ENCODE data around the gene GNAQ. TPM values are rescaled to one million over a fixed set of nuclear protein-coding genes. Genes with fewer than 3 reads are reported as not detected.

GNAQ gene
- total and polyA plus RNA-seq, 2 of the 13 experiments (the other 11 are each of a cell fraction or from before 2014, with no cell fraction given): 16.5 to 17.7 TPM

DNA sequence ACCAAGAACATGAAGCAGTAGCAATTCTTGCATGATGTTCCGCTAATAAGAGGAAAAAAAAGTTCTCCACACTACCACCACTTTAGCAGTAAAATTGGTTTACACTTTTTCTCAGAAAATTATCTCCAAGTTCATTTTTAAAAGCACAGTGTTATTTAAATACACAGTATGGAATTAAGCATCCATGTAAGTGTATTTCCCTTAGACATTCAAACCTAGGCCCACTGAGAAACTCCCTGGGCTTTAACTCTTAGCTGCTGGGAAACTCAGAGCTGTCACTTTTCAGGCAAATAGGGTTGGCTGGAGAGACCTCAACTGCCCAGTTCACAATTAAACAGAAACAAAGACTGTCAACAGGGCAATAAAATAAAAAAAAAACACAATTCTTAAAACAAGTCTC is 2.7 kb downstream of the GNAQ start:
- WGBS (ENCODE audit: low lambda C conversion rate): 94% methylated on average over 1 of the region's 1 CpG
- Histone ChIP-seq H4K20me1 (ENCODE audit: insufficient read depth, low read length) (0 out of 2 replicates have a peak, but pooled peaks cover 5% of the 10 kb centered on the region), H3K79me2 (ENCODE audit: insufficient read depth, low read length) (peaks cover 71% of the 10 kb centered on the region), H3K4me2 (ENCODE audit: low read depth, low read length) (peak overlapping the region; percentile 91), H3K27ac (ENCODE audit: extremely low read length, insufficient read depth, low read length) (no peak overlapping the region), H3K36me3 (replicated peaks in 1 of 2; ENCODE audit: control insufficient read depth in 1 of 2, insufficient read depth in 2 of 2, low read length in 2 of 2) (no peaks in the 10 kb centered on the region), H3K4me3 (replicated peaks in 1 of 3; ENCODE audit: insufficient read depth in 1 of 3, low read depth in 2 of 3, low read length in 3 of 3) (peak overlapping the region in 1 of 3 experiments; percentile 81; a peak in 1 of 6 replicates), H2AFZ (ENCODE audit: low read length) (no peak overlapping the region), H3K4me1 (ENCODE audit: insufficient read depth, low read length) (peaks cover 44% of the 10 kb centered on the region), H3K27me3 (ENCODE audit: control insufficient read depth in 1 of 2, insufficient read depth in 2 of 2, low read length in 2 of 2) (no peaks in the 10 kb centered on the region), H3K9me3 (ENCODE audit: low read length) (no peaks in the 10 kb centered on the region), H3K9ac (ENCODE audit: insufficient read depth, low read depth, low read length) (peak overlapping the region; percentile 77; the same call in 1 of the 2 replicates)
- no peak for FAIRE-seq
- DNase-seq (ENCODE audit: low spot score): no peak
- no peak for ATAC-seq
- in situ Hi-C loops (cut with HindIII; ENCODE audit: extremely low pct_ligation_motif_present, low pct_unique_long_range_greater_than_20kb) (no loop called here), intact Hi-C loops (cut with micrococcal nuclease; ENCODE audit: unreplicated experiment) (no loop called here)
- BruUV-seq (replicated peaks): no TSS peak
- no peak for TF ChIP-seq ZSCAN30 (CRISPR knock-in tag; IDR thresholded peaks at IDR 0.05)
- no peak for TF ChIP-seq ZBTB7A (CRISPR knock-in tag; IDR thresholded peaks at IDR 0.05)
- no peak for TF ChIP-seq KDM5B (CRISPR knock-in tag; IDR thresholded peaks at IDR 0.05; ENCODE audit: borderline replicate concordance)
- TF ChIP-seq, protein P1, sequence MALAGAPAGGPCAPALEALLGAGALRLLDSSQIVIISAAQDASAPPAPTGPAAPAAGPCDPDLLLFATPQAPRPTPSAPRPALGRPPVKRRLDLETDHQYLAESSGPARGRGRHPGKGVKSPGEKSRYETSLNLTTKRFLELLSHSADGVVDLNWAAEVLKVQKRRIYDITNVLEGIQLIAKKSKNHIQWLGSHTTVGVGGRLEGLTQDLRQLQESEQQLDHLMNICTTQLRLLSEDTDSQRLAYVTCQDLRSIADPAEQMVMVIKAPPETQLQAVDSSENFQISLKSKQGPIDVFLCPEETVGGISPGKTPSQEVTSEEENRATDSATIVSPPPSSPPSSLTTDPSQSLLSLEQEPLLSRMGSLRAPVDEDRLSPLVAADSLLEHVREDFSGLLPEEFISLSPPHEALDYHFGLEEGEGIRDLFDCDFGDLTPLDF (CRISPR knock-in tag; IDR thresholded peaks at IDR 0.05): no peak
- TF ChIP-seq TCF7L2 (IDR thresholded peaks at IDR 0.05; ENCODE audit: low read depth, low read length): no peak
- no peak for TF ChIP-seq CEBPG (CRISPR knock-in tag; IDR thresholded peaks at IDR 0.05)
- TF ChIP-seq MEIS2 (CRISPR knock-in tag; IDR thresholded peaks at IDR 0.05): no peak
- TF ChIP-seq NFATC3 (CRISPR knock-in tag; IDR thresholded peaks at IDR 0.05): no peak
- TF ChIP-seq FOSL2 (CRISPR knock-in tag; IDR thresholded peaks at IDR 0.05): no peak
- no peak for TF ChIP-seq NFRKB (IDR thresholded peaks at IDR 0.05)
- TF ChIP-seq ZNF724P (CRISPR knock-in tag; IDR thresholded peaks at IDR 0.05; ENCODE audit: borderline replicate concordance): no peak
- CTCF ChIA-PET (ENCODE audit: low intra/inter-chr PET ratio, low total read pairs): no interaction called here
- POLR2A ChIA-PET: interaction anchor here (1.1 kb wide), 1 partner anchor 25 kb away, joined by 3 read pairs; no protein-coding TSS in a partner anchor

Measured in HepG2 (cell line).